Transverse colon (tissue), 4 donors: Measurements from ENCODE around the gene PLVAP. TPM values are rescaled to one million over a fixed set of nuclear protein-coding genes. Genes with fewer than 3 reads are reported as not detected.
A peak's percentile ranks its signal among the peaks of the same experiment; 100 is the strongest.

Source experiments
- DNase-seq: peaks from one replicate; pipeline ENCODE4 v3.0.0-alpha.2; 2019
- H3K27ac ChIP-seq, 4 donors: fragments of 200-600 bp; sonication (generic); 2 replicates each; pipeline ENCODE4 v1.5.1; 2016 to 2018; ENCODE audit warnings: inconsistent platforms in 4 of 4
- H3K27me3 ChIP-seq: fragments of 200-600 bp; sonication (generic); 2 replicates; pipeline ENCODE4 v1.5.1; 2017; ENCODE audit warnings: inconsistent platforms
- H3K36me3 ChIP-seq, 4 donors: fragments of 200-600 bp; sonication (generic); 2 replicates each; pipeline ENCODE4 v1.5.1; 2017 to 2019; ENCODE audit warnings: inconsistent platforms in 4 of 4
- H3K4me1 ChIP-seq, 4 donors: fragments of 200-600 bp; sonication (generic); 2 replicates each; pipeline ENCODE4 v1.5.1; 2017 to 2020; ENCODE audit warnings: inconsistent platforms in 4 of 4
- H3K4me3 ChIP-seq, 4 donors: fragments of 200-600 bp; sonication (generic); 1 replicate in 1 of 4; 2 replicates in 3 of 4; pipeline versions ENCODE4 v1.5.1 to v1.6.1; 2017 to 2019; ENCODE audit warnings: inconsistent platforms in 4 of 4
- H3K9me3 ChIP-seq, 2 donors: fragments of 200-600 bp; sonication (generic); 2 replicates each; pipeline ENCODE4 v1.5.1; 2017 to 2019; ENCODE audit warnings: inconsistent platforms in 2 of 2
- CTCF ChIP-seq, 5 experiments: fragments of 200-600 bp in 3 of 5; fragments of 450-650 bp in 2 of 5; sonication (generic) in 3 of 5; IDR thresholded peaks; 1 replicate in 2 of 5; 2 replicates in 3 of 5; pipeline ENCODE4 v1.5.1; 2016 to 2017; ENCODE audit warnings: antibody characterized with exemption in 5 of 5, inconsistent platforms in 3 of 5, mild to moderate bottlenecking in 2 of 5, moderate library complexity in 1 of 5
- EP300 ChIP-seq: sonication (generic); formaldehyde crosslinking; IDR thresholded peaks from one replicate; pipeline ENCODE4 v1.6.1; 2017; ENCODE audit warnings: antibody characterized with exemption, low read depth
- POLR2A ChIP-seq: fragments of 450-650 bp; IDR thresholded peaks from one replicate; pipeline ENCODE4 v1.6.1; 2016; ENCODE audit warnings: antibody characterized with exemption, mild to moderate bottlenecking, moderate library complexity
- POLR2AphosphoS5 ChIP-seq, 3 donors: sonication (generic); formaldehyde crosslinking; IDR thresholded peaks; one replicate each; pipeline ENCODE4 v1.6.1; 2016; ENCODE audit warnings: antibody characterized with exemption in 3 of 3
- WGBS, 2 donors: methylation state at CpG; one replicate each; pipeline ENCODE4 v1.1.5; 2018; ENCODE audit warnings: low coverage in 1 of 2; 5-methylcytosine and 5-hydroxymethylcytosine counted together
- in situ Hi-C, 4 donors: fragments of 200-750 bp; cut with MboI; loops; one replicate each; pipeline versions ENCODE4 v1.15.0 to v1.15.1; 2017; ENCODE audit warnings: low sequenced_read_pairs in 3 of 4, low pct_ligation_motif_present in 1 of 4, low pct_unique_long_range_greater_than_20kb in 1 of 4
- intact Hi-C: fragments of 100-400 bp; cut with DNase I; formaldehyde crosslinking; loops from one replicate; pipeline ENCODE4 v1.15.1; 2023; ENCODE audit warnings: low total_unique reads
- total RNA-seq, 4 donors: library from RNA; depleted of rRNA; stranded (reverse); fragments of >200 nt; gene quantifications; one replicate each; pipeline ENCODE4 v1.1.0, GENCODE V29; 2016

PLVAP gene
- total RNA-seq, 4 donors from 2014 or later = 3.0 to 37.0 (median 19.2) TPM

- peaks cover 13 to 28% (median 22%) of the 10 kb centered on the region in 4 donors for H3K4me1 ChIP-seq
- peak overlapping the region; percentile 72 to 84 (median 78) for H3K27ac ChIP-seq
Observed at GRCh38 chr19:17327068-17327653, 50.0 kb downstream of the PLVAP start.

GRCh38 chr19:17326595-17326966 is 50.6 kb downstream of the PLVAP start:
- DNase-seq = no peak
- Histone ChIP-seq H3K36me3 (no peaks in the 10 kb centered on the region), H3K4me1 (peaks cover 13 to 28% (median 22%) of the 10 kb centered on the region in 4 donors), H3K27ac (peak overlapping the region in 1 of 4 donors; percentile 30), H3K9me3 (no peaks in the 10 kb centered on the region), H3K27me3 (peaks cover 21% of the 10 kb centered on the region), H3K4me3 (no peak overlapping the region)
- WGBS, 2 donors = 86% methylated on average over 2 to 11 of the region's 11 CpGs
- intact Hi-C loops (no loop called here), in situ Hi-C loops (no loop called here)
- TF ChIP-seq EP300 (no peak), CTCF (IDR thresholded peaks at IDR 0.05) (no peak), POLR2A (no peak), POLR2AphosphoS5 (IDR thresholded peaks at IDR 0.05) (no peak)

More at GRCh38 chr19:17327068-17327653, 50.0 kb downstream of the PLVAP start:
- DNase-seq = no peak
- in situ Hi-C loops (no loop called here), intact Hi-C loops (no loop called here)
- Histone ChIP-seq H3K4me3 (no peak overlapping the region), H3K9me3 (no peaks in the 10 kb centered on the region), H3K36me3 (no peaks in the 10 kb centered on the region), H3K27me3 (peaks cover 21% of the 10 kb centered on the region)
- TF ChIP-seq POLR2AphosphoS5 (IDR thresholded peaks at IDR 0.05) (no peak), EP300 (no peak), POLR2A (no peak), CTCF (IDR thresholded peaks at IDR 0.05) (no peak)
- WGBS, 2 donors = 92% methylated on average over 27 of the region's 27 CpGs; no CpG with 5 or more reads in 1 of the 2 donors

GRCh38 chr19:17325881-17326594 is 51.1 kb downstream of the PLVAP start:
- H3K4me3 ChIP-seq = no peak overlapping the region
- DNase-seq = no peak
- H3K9me3 ChIP-seq = no peaks in the 10 kb centered on the region
- 90 to 100% methylated on average over 3 to 17 of the region's 17 CpGs for WGBS, 2 donors
- intact Hi-C loops (no loop called here), in situ Hi-C loops (no loop called here)
- TF ChIP-seq CTCF (IDR thresholded peaks at IDR 0.05) (no peak), POLR2A (no peak), EP300 (no peak), POLR2AphosphoS5 (IDR thresholded peaks at IDR 0.05) (no peak)
- peaks cover 13 to 28% (median 22%) of the 10 kb centered on the region in 4 donors for H3K4me1 ChIP-seq
- H3K36me3 ChIP-seq = no peaks in the 10 kb centered on the region
- H3K27ac ChIP-seq = peak overlapping the region in 1 of 4 donors; percentile 30
- peaks cover 21% of the 10 kb centered on the region for H3K27me3 ChIP-seq

- in situ Hi-C loops = no loop called here
- TF ChIP-seq POLR2A (no peak), CTCF (IDR thresholded peaks at IDR 0.05) (no peak), EP300 (no peak), POLR2AphosphoS5 (IDR thresholded peaks at IDR 0.05) (no peak)
- intact Hi-C loops = no loop called here
- Histone ChIP-seq H3K4me3 (no peak overlapping the region), H3K36me3 (peaks cover 0 to 7% (median 2%) of the 10 kb centered on the region in 4 donors), H3K4me1 (peaks cover 13 to 28% (median 22%) of the 10 kb centered on the region in 4 donors), H3K9me3 (no peaks in the 10 kb centered on the region), H3K27me3 (peaks cover 15% of the 10 kb centered on the region), H3K27ac (no peak overlapping the region)
- DNase-seq = no peak
- 95% methylated on average over 4 of the region's 20 CpGs; no CpG with 5 or more reads in 1 of the 2 donors for WGBS, 2 donors
Observed at GRCh38 chr19:17325133-17325532, 52.0 kb downstream of the PLVAP start.
